RWPE2 (cell line): ENCODE results near the gene CKMT1B.
"Not testable (repeated sequence)": the region's sequence is repeated elsewhere in the genome, so short reads cannot be mapped to it uniquely, and the experiment has no call there.

Experiments used
- ATAC-seq: fragments of 200-7000 bp; cut with Tn5 transposase; 3 replicates; pipeline ENCODE4 v1.9.1; 2021; ENCODE audit warnings: low read depth
- DNase-seq: peaks from one replicate; pipeline ENCODE4 v3.0.0-alpha.2; 2020; ENCODE audit warnings: low spot score
- H3K27ac ChIP-seq: fragments of 450-650 bp; 2 replicates; pipeline ENCODE4 v1.5.1; 2017; ENCODE audit warnings: mild to moderate bottlenecking; ENCODE audit not compliant: poor library complexity, severe bottlenecking
- H3K27me3 ChIP-seq: fragments of 250-450 bp; sonication (Bioruptor Pico); 2 replicates; pipeline ENCODE4 v1.5.1; 2021; ENCODE audit warnings: mild to moderate bottlenecking, moderate library complexity; ENCODE audit not compliant: insufficient read depth, poor library complexity, severe bottlenecking
- H3K36me3 ChIP-seq: fragments of 250-450 bp; sonication (Bioruptor Pico); 2 replicates; pipeline ENCODE4 v1.5.1; 2020; ENCODE audit warnings: low read depth, mild to moderate bottlenecking, moderate library complexity
- H3K4me1 ChIP-seq: fragments of 250-450 bp; sonication (Bioruptor Pico); 2 replicates; pipeline ENCODE4 v1.5.1; 2021; ENCODE audit warnings: mild to moderate bottlenecking, moderate library complexity; ENCODE audit not compliant: insufficient read depth, poor library complexity, severe bottlenecking
- H3K4me3 ChIP-seq: fragments of 250-450 bp; sonication (Bioruptor Pico); 2 replicates; pipeline ENCODE4 v1.5.1; 2021; ENCODE audit warnings: mild to moderate bottlenecking, moderate library complexity; ENCODE audit not compliant: severe bottlenecking
- H3K9me3 ChIP-seq: fragments of 250-450 bp; sonication (Bioruptor Pico); 2 replicates; pipeline ENCODE4 v1.5.1; 2021; ENCODE audit warnings: mild to moderate bottlenecking, moderate library complexity; ENCODE audit not compliant: severe bottlenecking
- CTCF ChIP-seq: fragments of 450-650 bp; IDR thresholded peaks from one replicate; pipeline ENCODE4 v1.5.1; 2017; ENCODE audit warnings: mild to moderate bottlenecking, moderate library complexity; ENCODE audit not compliant: poor library complexity, severe bottlenecking

The CKMT1B gene

GRCh38 chr15:43602233-43602632 lies 8.4 kb downstream of the CKMT1B start:
- H3K36me3 ChIP-seq, H3K4me3 ChIP-seq, H3K27me3 ChIP-seq, H3K9me3 ChIP-seq, H3K27ac ChIP-seq, H3K4me1 ChIP-seq, DNase-seq: not testable (repeated sequence)
- peak; percentile 61 for ATAC-seq

- not testable (repeated sequence) for ATAC-seq, DNase-seq
These were observed 23.9 kb downstream of the CKMT1B start for GRCh38 chr15:43617750-43618149.

GRCh38 chr15:43618700-43619099 lies 24.9 kb downstream of the CKMT1B start, which contains the start of gene STRC:
TSS of gene STRC (minus strand) at chr15:43618800. CDS start at chr15:43618722, 78 bp downstream.
- not testable (repeated sequence) for H3K27ac ChIP-seq, H3K9me3 ChIP-seq, H3K27me3 ChIP-seq, ATAC-seq, H3K4me1 ChIP-seq, H3K36me3 ChIP-seq, H3K4me3 ChIP-seq, DNase-seq

More at GRCh38 chr15:43617750-43618149, 23.9 kb downstream of the CKMT1B start:
- not testable (repeated sequence) for H3K36me3 ChIP-seq, H3K4me3 ChIP-seq, H3K27ac ChIP-seq, H3K4me1 ChIP-seq, H3K9me3 ChIP-seq, H3K27me3 ChIP-seq

- not testable (repeated sequence) for DNase-seq, ATAC-seq, H3K27ac ChIP-seq
These were observed 28.4 kb downstream of the CKMT1B start for GRCh38 chr15:43622068-43622799.

GRCh38 chr15:43625106-43625505 lies 31.3 kb downstream of the CKMT1B start:
- DNase-seq (no peak), ATAC-seq (no peak)
- Histone ChIP-seq H3K9me3 (no peaks in the 10 kb centered on the region), H3K27ac (no peak overlapping the region), H3K4me1 (no peaks in the 10 kb centered on the region), H3K36me3 (no peaks in the 10 kb centered on the region), H3K4me3 (no peak overlapping the region), H3K27me3 (no peaks in the 10 kb centered on the region)
- no peak for TF ChIP-seq CTCF

More at GRCh38 chr15:43622068-43622799, 28.4 kb downstream of the CKMT1B start:
- H3K27me3 ChIP-seq, H3K4me3 ChIP-seq, H3K36me3 ChIP-seq, H3K4me1 ChIP-seq, H3K9me3 ChIP-seq: not testable (repeated sequence)

- not testable (repeated sequence) for H3K36me3 ChIP-seq, ATAC-seq
These were observed 33.1 kb downstream of the CKMT1B start for GRCh38 chr15:43626937-43627336.

GRCh38 chr15:43638464-43639204 lies 44.8 kb downstream of the CKMT1B start:
- H3K36me3 ChIP-seq, H3K4me1 ChIP-seq, H3K9me3 ChIP-seq, DNase-seq, H3K4me3 ChIP-seq, H3K27ac ChIP-seq, H3K27me3 ChIP-seq, ATAC-seq: not testable (repeated sequence)

More at GRCh38 chr15:43626937-43627336, 33.1 kb downstream of the CKMT1B start:
- H3K9me3 ChIP-seq, DNase-seq, H3K4me3 ChIP-seq, H3K27ac ChIP-seq, H3K27me3 ChIP-seq, H3K4me1 ChIP-seq: not testable (repeated sequence)
